GM12891 (cell line): ENCODE measurements around the gene GEN1.

ENCODE experiments used
- PAX5 ChIP-seq: IDR thresholded peaks from 2 replicates; pipeline ENCODE4 v1.6.1; 2011; ENCODE audit warnings: low read length, moderate library complexity, mild to moderate bottlenecking; ENCODE audit not compliant: insufficient read depth, severe bottlenecking
- POLR2A ChIP-seq: IDR thresholded peaks from 2 replicates; pipeline ENCODE4 v1.6.1; 2011; ENCODE audit warnings: low read depth, low read length, control low read depth
- POLR2AphosphoS5 ChIP-seq: IDR thresholded peaks from 2 replicates; pipeline ENCODE4 v1.6.1; 2011; ENCODE audit warnings: low read depth, low read length, control low read depth
- POU2F2 ChIP-seq: IDR thresholded peaks from 2 replicates; pipeline ENCODE4 v1.6.1; 2011; ENCODE audit warnings: low read depth, mild to moderate bottlenecking, control low read depth, low read length, moderate library complexity
- SPI1 ChIP-seq: IDR thresholded peaks from 2 replicates; pipeline ENCODE4 v1.6.1; 2011; ENCODE audit warnings: low read depth, low read length, control low read depth
- TAF1 ChIP-seq: IDR thresholded peaks from 2 replicates; pipeline ENCODE4 v1.6.1; 2011; ENCODE audit warnings: low read depth, low read length, control low read depth

DNA sequence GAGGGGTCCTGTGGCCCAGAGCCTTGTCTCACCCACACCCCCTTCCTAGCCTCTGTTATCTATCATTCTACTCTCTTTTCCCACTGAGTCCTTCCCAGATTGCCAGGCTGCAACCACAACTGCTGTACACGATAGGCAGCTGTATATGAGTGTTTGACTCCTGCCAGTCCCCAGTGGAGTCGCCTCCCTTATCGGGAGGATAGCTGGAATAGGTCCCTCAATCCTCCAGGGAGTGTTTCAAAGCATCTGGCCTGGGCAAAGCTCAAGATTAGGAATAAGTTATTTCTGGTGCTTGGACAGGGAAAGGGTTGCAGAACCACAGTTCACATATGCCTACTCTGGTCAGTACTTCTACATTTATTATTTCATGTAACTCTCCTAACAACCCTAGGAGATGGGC lies 67.1 kb downstream of the GEN1 start:
- TF ChIP-seq POLR2AphosphoS5, result no peak
- TF ChIP-seq SPI1, result no peak
- TF ChIP-seq POLR2A, result no peak
- TF ChIP-seq PAX5, result no peak
- TF ChIP-seq POU2F2, result no peak
- TF ChIP-seq TAF1, result no peak
